Measurements from ENCODE around the gene MAGI3. TPM values are rescaled to one million over a fixed set of nuclear protein-coding genes. Genes with fewer than 3 reads are reported as not detected.

Gene MAGI3
- total RNA-seq, 1 donor from 2014 or later = 17.6 TPM

DNA sequence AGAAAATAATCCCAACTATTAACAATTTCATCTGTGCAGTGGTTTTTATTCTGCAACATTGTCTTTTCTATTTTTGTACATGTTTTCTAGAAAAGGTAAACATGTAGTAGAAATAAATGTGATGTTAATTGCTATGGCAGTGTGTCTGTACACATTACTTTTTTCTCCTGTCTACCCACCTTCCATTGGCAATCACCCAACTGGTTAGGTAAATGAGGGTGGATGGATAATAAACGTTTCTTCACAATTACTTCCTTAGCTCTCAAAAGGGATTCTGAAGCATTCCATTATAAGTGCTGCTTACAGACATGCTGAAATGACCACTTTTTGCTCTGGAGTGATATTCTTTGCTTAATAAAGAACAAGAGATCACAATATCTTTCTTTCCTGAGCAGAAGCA lies 61.4 kb downstream of the MAGI3 start:
- no peak overlapping the region for H3K27ac Mint-ChIP-seq (ENCODE audit: unreplicated experiment)

DNA sequence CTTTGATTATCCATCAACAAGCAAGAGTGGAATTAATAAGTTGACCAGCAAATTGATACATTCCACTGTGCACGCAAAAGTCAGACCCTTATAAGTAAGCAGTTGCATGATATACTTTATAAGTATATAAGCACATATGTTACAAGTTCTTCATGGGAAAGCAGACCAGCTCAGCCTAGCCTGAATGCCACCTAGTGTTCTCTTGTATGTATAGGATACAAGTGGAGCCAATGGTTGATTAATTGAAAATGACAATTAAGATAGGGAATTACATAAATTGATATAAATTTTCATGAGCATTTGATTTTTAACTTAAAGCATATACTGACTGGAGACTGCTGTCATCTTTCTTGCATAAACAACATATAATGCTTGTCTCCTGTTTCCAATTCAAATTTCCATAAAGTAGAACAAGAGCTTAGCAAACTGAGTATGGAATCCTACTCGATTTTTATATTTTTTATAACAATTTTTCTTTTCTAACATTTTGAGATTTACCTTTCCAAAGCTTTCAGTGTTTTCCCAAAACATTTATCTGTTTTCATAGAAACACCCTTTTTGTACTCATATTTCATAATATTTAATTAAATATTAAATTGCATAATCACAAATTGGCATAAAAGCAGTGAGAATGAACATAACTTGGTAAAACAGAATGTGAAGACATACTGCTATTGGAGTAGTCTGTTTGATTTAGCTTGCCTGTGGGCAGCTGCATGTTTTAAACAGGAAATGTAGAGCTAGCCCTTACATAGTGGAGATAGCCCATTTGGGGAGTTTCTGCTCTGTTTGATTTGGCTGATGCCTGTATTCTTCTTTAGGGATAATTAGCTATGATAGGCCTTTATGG lies 62.8 kb downstream of the MAGI3 start:
- Mint-ChIP-seq H3K27me3 (ENCODE audit: low read depth) (no peaks in the 10 kb centered on the region), H3K9me3 (peaks cover 15% of the 10 kb centered on the region), H3K27ac (ENCODE audit: unreplicated experiment) (no peak overlapping the region), H3K36me3 (ENCODE audit: low read depth) (peaks cover 9% of the 10 kb centered on the region), H3K4me1 (peaks cover 6% of the 10 kb centered on the region), H3K4me3 (no peak overlapping the region)
- DNase-seq (ENCODE audit: low read depth, low spot score) = no peak
- TF ChIP-seq, protein P1, sequence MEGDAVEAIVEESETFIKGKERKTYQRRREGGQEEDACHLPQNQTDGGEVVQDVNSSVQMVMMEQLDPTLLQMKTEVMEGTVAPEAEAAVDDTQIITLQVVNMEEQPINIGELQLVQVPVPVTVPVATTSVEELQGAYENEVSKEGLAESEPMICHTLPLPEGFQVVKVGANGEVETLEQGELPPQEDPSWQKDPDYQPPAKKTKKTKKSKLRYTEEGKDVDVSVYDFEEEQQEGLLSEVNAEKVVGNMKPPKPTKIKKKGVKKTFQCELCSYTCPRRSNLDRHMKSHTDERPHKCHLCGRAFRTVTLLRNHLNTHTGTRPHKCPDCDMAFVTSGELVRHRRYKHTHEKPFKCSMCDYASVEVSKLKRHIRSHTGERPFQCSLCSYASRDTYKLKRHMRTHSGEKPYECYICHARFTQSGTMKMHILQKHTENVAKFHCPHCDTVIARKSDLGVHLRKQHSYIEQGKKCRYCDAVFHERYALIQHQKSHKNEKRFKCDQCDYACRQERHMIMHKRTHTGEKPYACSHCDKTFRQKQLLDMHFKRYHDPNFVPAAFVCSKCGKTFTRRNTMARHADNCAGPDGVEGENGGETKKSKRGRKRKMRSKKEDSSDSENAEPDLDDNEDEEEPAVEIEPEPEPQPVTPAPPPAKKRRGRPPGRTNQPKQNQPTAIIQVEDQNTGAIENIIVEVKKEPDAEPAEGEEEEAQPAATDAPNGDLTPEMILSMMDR (conservative IDR thresholded peaks at IDR 0.05) = peak; percentile 66

More for the DNA sequence above, 61.4 kb downstream of the MAGI3 start:
- no peaks in the 10 kb centered on the region for H3K27me3 Mint-ChIP-seq (ENCODE audit: low read depth)
- no peak overlapping the region for H3K4me3 Mint-ChIP-seq
- peaks cover 6% of the 10 kb centered on the region for H3K4me1 Mint-ChIP-seq
- DNase-seq (ENCODE audit: low read depth, low spot score) = no peak
- H3K9me3 Mint-ChIP-seq = peaks cover 15% of the 10 kb centered on the region
- TF ChIP-seq, protein P1 (conservative IDR thresholded peaks at IDR 0.05) = no peak
- peaks cover 4% of the 10 kb centered on the region for H3K36me3 Mint-ChIP-seq (ENCODE audit: low read depth)

DNA sequence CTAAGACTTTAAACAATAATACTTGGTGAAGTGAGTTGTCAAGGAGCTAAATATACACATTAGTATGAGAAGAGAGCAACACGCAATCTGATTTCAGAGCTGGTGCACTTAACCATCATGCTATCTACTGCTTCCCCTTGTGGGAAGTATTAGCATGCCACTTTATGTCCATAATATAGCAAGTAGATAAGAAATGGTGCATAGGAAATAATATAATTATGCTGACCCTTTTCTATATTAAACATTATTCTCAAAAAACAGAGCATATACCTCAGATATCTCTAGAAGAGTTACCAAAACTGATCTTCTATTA lies 63.4 kb downstream of the MAGI3 start:
- Mint-ChIP-seq H3K27me3 (ENCODE audit: low read depth) (no peaks in the 10 kb centered on the region), H3K4me3 (no peak overlapping the region)
- TF ChIP-seq, protein P1 (conservative IDR thresholded peaks at IDR 0.05) = no peak

DNA sequence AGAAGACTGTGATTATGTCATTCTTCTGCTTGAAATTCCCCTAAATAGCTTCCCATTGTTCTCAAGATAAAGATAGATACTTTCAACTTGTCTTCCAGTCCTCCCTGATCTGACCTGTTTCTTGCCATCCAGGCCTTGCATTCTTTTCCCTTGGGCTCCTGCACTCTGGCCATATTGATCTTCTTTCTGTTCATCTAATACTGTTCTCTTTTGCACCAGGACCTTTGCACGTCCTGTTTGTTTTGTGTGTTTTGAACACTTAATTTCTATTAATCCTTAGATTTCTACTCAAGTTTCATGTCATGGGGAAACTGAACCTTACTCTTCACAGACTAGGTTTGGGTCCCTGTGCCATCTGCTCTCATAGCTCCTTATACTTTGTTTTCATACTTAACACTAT lies 65.1 kb downstream of the MAGI3 start:
- TF ChIP-seq, protein P1 (conservative IDR thresholded peaks at IDR 0.05) = no peak
- H3K27ac Mint-ChIP-seq (ENCODE audit: unreplicated experiment) = no peak overlapping the region
- H3K27me3 Mint-ChIP-seq (ENCODE audit: low read depth) = no peaks in the 10 kb centered on the region
- H3K9me3 Mint-ChIP-seq = peaks cover 12% of the 10 kb centered on the region
- no peak for DNase-seq (ENCODE audit: low read depth, low spot score)
- peaks cover 6% of the 10 kb centered on the region for H3K4me1 Mint-ChIP-seq
- H3K36me3 Mint-ChIP-seq (ENCODE audit: low read depth) = peaks cover 19% of the 10 kb centered on the region
- no peak overlapping the region for H3K4me3 Mint-ChIP-seq

More for the DNA sequence above, 63.4 kb downstream of the MAGI3 start:
- H3K9me3 Mint-ChIP-seq = peaks cover 16% of the 10 kb centered on the region
- peaks cover 6% of the 10 kb centered on the region for H3K4me1 Mint-ChIP-seq
- no peak overlapping the region for H3K27ac Mint-ChIP-seq (ENCODE audit: unreplicated experiment)
- H3K36me3 Mint-ChIP-seq (ENCODE audit: low read depth) = peaks cover 10% of the 10 kb centered on the region
- no peak for DNase-seq (ENCODE audit: low read depth, low spot score)

GRCh38 chr1:113456967-113457366 lies 66.7 kb downstream of the MAGI3 start:
- no peak for DNase-seq (ENCODE audit: low read depth, low spot score)
- H3K27me3 Mint-ChIP-seq (ENCODE audit: low read depth) = no peaks in the 10 kb centered on the region
- no peak overlapping the region for H3K27ac Mint-ChIP-seq (ENCODE audit: unreplicated experiment)
- H3K4me3 Mint-ChIP-seq = no peak overlapping the region
- peaks cover 15% of the 10 kb centered on the region for H3K36me3 Mint-ChIP-seq (ENCODE audit: low read depth)
- TF ChIP-seq, protein P1 (conservative IDR thresholded peaks at IDR 0.05) = no peak
- peaks cover 14% of the 10 kb centered on the region for H3K9me3 Mint-ChIP-seq
- H3K4me1 Mint-ChIP-seq = peaks cover 6% of the 10 kb centered on the region

All from neural crest cell (in vitro differentiated cells).